Measurements from ENCODE around the gene TNFAIP8L1. TPM values are rescaled to one million over a fixed set of nuclear protein-coding genes. Genes with fewer than 3 reads are reported as not detected.

The TNFAIP8L1 gene
- total RNA-seq, 1 experiment from 2014 or later = 3.6 TPM

DNA sequence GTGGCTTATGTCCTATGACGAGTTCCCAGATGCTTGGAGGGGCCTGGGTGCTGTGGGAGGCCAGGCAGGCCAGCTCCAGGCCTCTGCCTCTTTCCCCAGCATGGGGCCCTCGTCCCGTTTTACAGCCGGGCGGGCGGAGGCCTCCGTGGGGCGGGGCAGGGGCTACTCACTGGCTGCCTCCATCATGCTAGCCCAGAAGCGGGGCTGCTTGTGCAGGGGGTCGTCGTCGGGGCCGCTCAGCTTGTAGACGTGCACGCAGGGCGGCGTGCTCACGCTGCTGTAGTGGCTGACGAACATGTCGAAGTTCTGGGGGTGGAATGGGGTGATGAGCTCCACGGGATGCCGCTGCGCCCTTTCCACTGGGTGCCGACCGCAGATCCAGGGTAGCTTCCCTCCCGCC lies 49.3 kb downstream of the TNFAIP8L1 start:
- ChIA-PET CTCF (interaction anchor here (1.0 kb wide), 1 partner anchor 11 kb away, joined by 4 read pairs; no protein-coding TSS in a partner anchor), POLR2A (interaction anchor here (0.6 to 0.7 kb wide), 2 partner anchors 14 to 109 kb away, joined by 3 read pairs; no protein-coding TSS in a partner anchor)
- Mint-ChIP-seq H3K4me3 (ENCODE audit: unreplicated experiment) (no peak overlapping the region), H3K27ac (ENCODE audit: low read depth, unreplicated experiment) (no peak overlapping the region), H3K9me3 (ENCODE audit: unreplicated experiment) (no peaks in the 10 kb centered on the region), H3K36me3 (ENCODE audit: insufficient read depth, unreplicated experiment) (peaks cover 72% of the 10 kb centered on the region), H3K4me1 (ENCODE audit: insufficient read depth, unreplicated experiment) (peaks cover 5% of the 10 kb centered on the region), H3K27me3 (ENCODE audit: insufficient read depth, unreplicated experiment) (no peaks in the 10 kb centered on the region)
- TF ChIP-seq, protein P1, sequence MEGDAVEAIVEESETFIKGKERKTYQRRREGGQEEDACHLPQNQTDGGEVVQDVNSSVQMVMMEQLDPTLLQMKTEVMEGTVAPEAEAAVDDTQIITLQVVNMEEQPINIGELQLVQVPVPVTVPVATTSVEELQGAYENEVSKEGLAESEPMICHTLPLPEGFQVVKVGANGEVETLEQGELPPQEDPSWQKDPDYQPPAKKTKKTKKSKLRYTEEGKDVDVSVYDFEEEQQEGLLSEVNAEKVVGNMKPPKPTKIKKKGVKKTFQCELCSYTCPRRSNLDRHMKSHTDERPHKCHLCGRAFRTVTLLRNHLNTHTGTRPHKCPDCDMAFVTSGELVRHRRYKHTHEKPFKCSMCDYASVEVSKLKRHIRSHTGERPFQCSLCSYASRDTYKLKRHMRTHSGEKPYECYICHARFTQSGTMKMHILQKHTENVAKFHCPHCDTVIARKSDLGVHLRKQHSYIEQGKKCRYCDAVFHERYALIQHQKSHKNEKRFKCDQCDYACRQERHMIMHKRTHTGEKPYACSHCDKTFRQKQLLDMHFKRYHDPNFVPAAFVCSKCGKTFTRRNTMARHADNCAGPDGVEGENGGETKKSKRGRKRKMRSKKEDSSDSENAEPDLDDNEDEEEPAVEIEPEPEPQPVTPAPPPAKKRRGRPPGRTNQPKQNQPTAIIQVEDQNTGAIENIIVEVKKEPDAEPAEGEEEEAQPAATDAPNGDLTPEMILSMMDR (IDR thresholded peaks at IDR 0.05; ENCODE audit: unreplicated experiment) = no peak
- intact Hi-C loops (cut with micrococcal nuclease) = no loop called here
- no peak for DNase-seq (ENCODE audit: unreplicated experiment)
- no TSS peak for BruUV-seq (replicated peaks)

DNA sequence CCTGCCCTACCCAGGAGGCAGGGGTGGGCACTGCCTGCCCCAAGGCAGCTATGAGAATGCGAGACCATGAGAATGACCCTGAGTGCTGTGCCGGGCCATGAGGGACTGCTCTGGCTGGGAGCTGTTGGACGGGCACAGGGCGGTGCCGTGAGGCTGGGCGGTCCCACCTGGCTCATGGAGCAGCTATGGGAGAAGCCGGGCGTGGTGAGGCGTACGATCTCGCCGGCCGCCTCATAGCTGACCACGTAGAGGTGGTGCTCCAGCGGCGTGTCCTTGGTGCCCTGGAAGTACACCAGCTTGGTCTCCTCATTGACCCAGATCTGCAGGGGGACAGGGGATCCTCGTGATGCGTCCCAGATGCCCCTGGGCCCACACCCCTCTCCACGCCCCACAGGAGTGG lies 50.1 kb downstream of the TNFAIP8L1 start:
- no TSS peak for BruUV-seq (replicated peaks)
- Mint-ChIP-seq H3K36me3 (ENCODE audit: insufficient read depth, unreplicated experiment) (peaks cover 78% of the 10 kb centered on the region), H3K4me1 (ENCODE audit: insufficient read depth, unreplicated experiment) (peaks cover 14% of the 10 kb centered on the region), H3K4me3 (ENCODE audit: unreplicated experiment) (no peak overlapping the region), H3K27ac (ENCODE audit: low read depth, unreplicated experiment) (peak overlapping the region; percentile 51), H3K27me3 (ENCODE audit: insufficient read depth, unreplicated experiment) (no peaks in the 10 kb centered on the region), H3K9me3 (ENCODE audit: unreplicated experiment) (no peaks in the 10 kb centered on the region)
- POLR2A ChIA-PET = no interaction called here
- no peak for DNase-seq (ENCODE audit: unreplicated experiment)
- TF ChIP-seq, protein P1 (IDR thresholded peaks at IDR 0.05; ENCODE audit: unreplicated experiment) = no peak
- intact Hi-C loops (cut with micrococcal nuclease) = no loop called here
- CTCF ChIA-PET = interaction anchor here (0.6 to 1.0 kb wide), 3 partner anchors 12 to 123 kb away, joined by 4 read pairs; no protein-coding TSS in a partner anchor

DNA sequence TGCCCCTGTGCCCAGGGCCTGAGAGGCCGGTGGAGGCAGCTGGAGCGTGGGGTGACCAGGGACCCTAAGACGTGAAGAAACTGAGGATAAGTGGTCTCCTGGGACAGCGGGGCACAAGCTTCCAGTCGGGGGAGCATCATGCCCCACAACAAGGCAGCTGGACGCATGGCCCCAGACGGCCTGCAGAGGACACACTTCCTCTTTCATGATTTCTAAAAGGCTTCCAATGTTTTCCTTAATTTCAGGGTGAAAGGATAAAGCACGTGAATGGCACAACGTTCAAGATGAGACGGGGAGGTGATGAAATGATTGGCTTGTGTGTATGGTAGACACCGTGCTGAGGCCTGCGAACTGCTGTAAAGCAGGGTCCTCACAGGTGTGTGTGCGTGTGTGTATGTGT lies 51.0 kb downstream of the TNFAIP8L1 start:
- ChIA-PET CTCF (interaction anchor here (0.5 to 0.7 kb wide), 2 partner anchors 176 to 272 kb away, joined by 3 to 4 read pairs; no protein-coding TSS in a partner anchor), POLR2A (no interaction called here)
- H3K36me3 Mint-ChIP-seq (ENCODE audit: insufficient read depth, unreplicated experiment) = peaks cover 78% of the 10 kb centered on the region

DNA sequence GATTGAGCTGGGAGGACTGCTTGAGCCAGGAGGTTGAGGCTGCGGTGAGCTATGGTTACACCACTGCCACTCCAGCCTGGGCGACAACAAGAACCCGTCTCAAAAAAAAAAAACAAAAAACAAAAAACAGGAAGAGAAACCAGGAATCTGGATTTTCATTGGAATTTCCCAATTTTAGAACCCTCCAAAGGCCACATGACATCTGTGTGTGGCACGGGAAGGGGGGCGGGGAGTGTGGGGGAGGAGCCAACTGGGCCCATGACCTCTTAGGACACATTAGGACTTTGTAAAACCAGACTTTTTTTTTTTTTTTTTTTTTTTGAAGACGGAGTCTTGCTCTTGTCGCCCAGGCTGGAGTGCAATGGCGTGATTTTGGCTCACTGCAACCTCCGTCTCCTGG lies 52.1 kb downstream of the TNFAIP8L1 start:
- ChIA-PET CTCF (no interaction called here), POLR2A (interaction anchor here (0.6 kb wide), 1 partner anchor 25 kb away, joined by 3 read pairs; no protein-coding TSS in a partner anchor)
- DNase-seq (ENCODE audit: unreplicated experiment) = no peak
- Mint-ChIP-seq H3K36me3 (ENCODE audit: insufficient read depth, unreplicated experiment) (peaks cover 79% of the 10 kb centered on the region), H3K4me1 (ENCODE audit: insufficient read depth, unreplicated experiment) (peaks cover 18% of the 10 kb centered on the region), H3K27me3 (ENCODE audit: insufficient read depth, unreplicated experiment) (no peaks in the 10 kb centered on the region), H3K9me3 (ENCODE audit: unreplicated experiment) (no peaks in the 10 kb centered on the region), H3K27ac (ENCODE audit: low read depth, unreplicated experiment) (no peak overlapping the region), H3K4me3 (ENCODE audit: unreplicated experiment) (no peak overlapping the region)
- BruUV-seq (replicated peaks) = no TSS peak
- TF ChIP-seq, protein P1 (IDR thresholded peaks at IDR 0.05; ENCODE audit: unreplicated experiment) = no peak
- intact Hi-C loops (cut with micrococcal nuclease) = no loop called here

More for the DNA sequence above, 51.0 kb downstream of the TNFAIP8L1 start:
- Mint-ChIP-seq H3K4me3 (ENCODE audit: unreplicated experiment) (peak overlapping the region; percentile 38), H3K27ac (ENCODE audit: low read depth, unreplicated experiment) (no peak overlapping the region), H3K4me1 (ENCODE audit: insufficient read depth, unreplicated experiment) (peaks cover 18% of the 10 kb centered on the region), H3K27me3 (ENCODE audit: insufficient read depth, unreplicated experiment) (no peaks in the 10 kb centered on the region), H3K9me3 (ENCODE audit: unreplicated experiment) (no peaks in the 10 kb centered on the region)
- no peak for DNase-seq (ENCODE audit: unreplicated experiment)
- TF ChIP-seq, protein P1 (IDR thresholded peaks at IDR 0.05; ENCODE audit: unreplicated experiment) = no peak
- BruUV-seq (replicated peaks) = no TSS peak
- intact Hi-C loops (cut with micrococcal nuclease) = no loop called here
